HAP-1 (cell line): ENCODE measurements around the gene SMS.
A peak's percentile ranks its signal among the peaks of the same experiment; 100 is the strongest.
"Not testable (repeated sequence)": the region's sequence is repeated elsewhere in the genome, so short reads cannot be mapped to it uniquely, and the experiment has no call there.

Source experiments
- DNase-seq, 2 experiments: peaks; one replicate each; pipeline ENCODE4 v3.0.0-alpha.2; 2016 to 2020; ENCODE audit warnings: low spot score in 2 of 2
- H3K27me3 ChIP-seq: fragments of 250-450 bp; sonication (Bioruptor Pico); 2 replicates; pipeline ENCODE4 v1.5.1; 2020; ENCODE audit warnings: low read depth, mild to moderate bottlenecking, moderate library complexity
- H3K36me3 ChIP-seq: fragments of 250-450 bp; sonication (Bioruptor Pico); replicated peaks from 2 replicates; pipeline ENCODE4 v1.5.1; 2020; ENCODE audit warnings: mild to moderate bottlenecking
- H3K4me1 ChIP-seq: fragments of 250-450 bp; sonication (Bioruptor Pico); 2 replicates; pipeline ENCODE4 v1.5.1; 2020; ENCODE audit warnings: mild to moderate bottlenecking
- H3K4me3 ChIP-seq: fragments of 250-450 bp; sonication (Bioruptor Pico); 2 replicates; pipeline ENCODE4 v1.5.1; 2020; ENCODE audit warnings: mild to moderate bottlenecking, moderate library complexity
- H3K9me3 ChIP-seq: fragments of 250-450 bp; sonication (Bioruptor Pico); 2 replicates; pipeline ENCODE4 v1.5.1; 2020; ENCODE audit warnings: mild to moderate bottlenecking, moderate library complexity
- in situ Hi-C: fragments of 300-500 bp; cut with MboI; formaldehyde crosslinking; loops from 3 replicates; pipeline ENCODE4 v1.14.3; 2020; ENCODE audit warnings: low sequenced_read_pairs, inconsistent platforms, mixed read lengths

The SMS gene

DNA sequence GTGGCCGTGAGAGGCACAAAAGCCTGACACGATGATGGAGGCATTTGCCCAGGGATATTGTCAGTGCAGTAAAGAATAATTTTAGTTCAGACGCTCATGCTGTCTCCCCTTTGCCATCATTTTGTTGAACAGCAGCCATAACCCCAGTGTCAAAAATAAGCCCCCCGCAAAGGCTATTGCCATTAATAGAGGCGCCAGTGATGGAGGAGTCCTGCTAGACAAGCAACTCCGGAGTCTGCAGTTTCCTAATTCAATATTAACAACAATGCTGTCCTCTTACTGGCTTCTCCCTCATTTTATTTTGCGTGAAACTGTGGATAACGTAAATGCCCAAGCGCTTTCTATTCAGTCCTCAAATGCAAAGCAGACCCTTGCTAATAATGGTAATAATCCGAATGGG, 603 bp upstream of the SMS start:
- peak overlapping the region; percentile 45 for H3K4me3 ChIP-seq
- no peaks in the 10 kb centered on the region for H3K27me3 ChIP-seq
- no peaks in the 10 kb centered on the region for H3K9me3 ChIP-seq
- no peak for DNase-seq
- peaks cover 21% of the 10 kb centered on the region for H3K4me1 ChIP-seq
- in situ Hi-C loops = loop anchor here (10.0 kb wide), 1 partner anchor 95 kb away; no protein-coding TSS in a partner anchor
- no peaks in the 10 kb centered on the region for H3K36me3 ChIP-seq

DNA sequence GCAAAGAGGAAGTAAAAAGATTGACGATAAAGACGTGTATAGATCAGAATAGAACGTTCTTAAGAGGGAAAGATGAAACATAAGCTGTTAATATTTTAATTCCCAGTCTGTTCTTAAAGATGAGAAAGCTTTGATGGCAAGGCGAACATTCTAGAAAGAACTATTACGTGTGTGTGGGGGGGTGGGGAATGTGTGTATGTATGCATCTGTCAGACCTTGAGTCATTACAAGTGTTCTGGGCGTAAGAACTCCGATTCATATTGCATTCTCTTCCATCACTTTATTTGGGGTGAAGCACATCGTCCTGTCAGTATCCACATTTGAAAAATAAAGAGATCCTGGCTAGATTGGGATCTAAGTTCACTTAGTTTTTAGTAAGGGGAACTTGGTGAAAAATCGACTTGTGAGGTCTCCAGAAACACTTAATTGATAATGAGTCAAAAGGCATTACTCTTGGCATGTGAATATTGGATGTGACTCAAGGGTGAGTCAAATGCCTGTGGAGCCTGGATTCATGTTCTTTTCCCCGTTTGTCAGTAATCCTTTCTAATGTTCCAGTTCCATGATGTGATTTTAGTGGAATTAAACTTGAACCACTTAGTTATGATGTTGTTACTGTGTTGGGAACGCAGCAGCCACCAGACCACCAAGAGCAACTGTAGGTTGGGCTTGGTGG, 3.1 kb downstream of the SMS start:
- DNase-seq = no peak
- Histone ChIP-seq H3K27me3 (no peaks in the 10 kb centered on the region), H3K4me3 (no peak overlapping the region), H3K36me3 (no peaks in the 10 kb centered on the region), H3K9me3 (no peaks in the 10 kb centered on the region), H3K4me1 (peaks cover 49% of the 10 kb centered on the region)
- in situ Hi-C loops = loop anchor here (10.0 kb wide), 1 partner anchor 99 kb away; no protein-coding TSS in a partner anchor

DNA sequence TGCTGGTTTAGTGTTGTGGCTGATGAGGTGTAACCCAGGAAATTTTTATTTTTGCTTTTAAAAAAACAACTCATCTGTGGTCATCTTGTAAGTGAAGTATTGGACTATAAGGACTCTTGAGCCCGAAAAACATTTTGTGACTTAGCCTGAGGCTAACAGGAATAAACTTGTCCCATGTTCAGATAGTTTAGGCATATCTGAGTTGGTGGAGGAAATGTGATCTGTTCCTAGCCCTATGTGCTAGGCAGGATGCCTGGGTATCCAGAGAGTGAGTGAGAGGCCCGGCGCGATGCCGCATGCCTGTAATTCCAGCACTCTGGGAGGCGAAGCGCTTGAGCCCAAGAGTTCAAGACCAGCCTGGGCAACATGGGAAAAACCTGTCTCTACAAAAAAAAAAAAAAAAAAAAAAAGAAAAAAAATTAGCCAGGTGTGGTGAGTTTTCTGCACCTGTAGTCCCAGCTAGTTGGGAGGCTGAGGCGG, 3.7 kb downstream of the SMS start:
- Histone ChIP-seq H3K27me3 (no peaks in the 10 kb centered on the region), H3K36me3 (peaks cover 1% of the 10 kb centered on the region; the same call in 1 of the 2 replicates), H3K4me3 (no peak overlapping the region), H3K9me3 (no peaks in the 10 kb centered on the region), H3K4me1 (peaks cover 49% of the 10 kb centered on the region)
- in situ Hi-C loops = loop anchor here (10.0 kb wide), 1 partner anchor 99 kb away; no protein-coding TSS in a partner anchor
- no peak for DNase-seq

DNA sequence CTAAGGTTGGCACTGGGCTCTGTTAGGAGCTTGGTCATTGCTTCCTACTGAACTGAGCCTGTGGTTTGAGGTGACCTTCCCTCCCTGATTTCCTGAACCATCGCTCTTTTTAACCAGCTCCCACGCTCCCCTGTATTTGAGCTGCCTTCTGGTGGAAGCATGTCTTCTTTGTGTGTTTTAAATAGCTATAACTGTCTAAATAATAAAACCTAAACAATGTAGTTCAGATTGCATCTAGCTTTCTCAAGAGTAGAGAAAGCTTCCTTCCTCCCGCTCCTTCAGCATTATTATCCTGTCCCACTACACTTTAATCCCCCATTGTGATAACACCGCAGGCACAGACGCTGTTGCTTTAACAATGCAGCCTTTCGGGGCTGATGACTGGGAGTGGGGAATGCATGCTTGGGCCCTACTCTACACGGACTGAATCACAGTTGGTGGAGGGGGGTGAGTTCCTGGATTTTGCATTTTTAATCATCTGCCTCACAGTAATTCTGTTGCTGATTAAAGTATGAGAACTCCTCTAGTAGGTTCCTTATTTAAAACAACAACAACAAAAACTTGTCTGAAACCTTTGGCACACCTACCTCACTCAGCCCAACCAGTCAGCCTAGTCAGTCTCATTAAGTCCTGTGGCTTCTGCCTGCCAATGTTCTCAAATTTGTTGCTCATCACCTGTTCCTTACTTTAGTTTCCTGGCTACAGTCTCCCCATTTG, 6.6 kb downstream of the SMS start:
- Histone ChIP-seq H3K4me3 (no peak overlapping the region), H3K4me1 (peaks cover 44% of the 10 kb centered on the region)

DNA sequence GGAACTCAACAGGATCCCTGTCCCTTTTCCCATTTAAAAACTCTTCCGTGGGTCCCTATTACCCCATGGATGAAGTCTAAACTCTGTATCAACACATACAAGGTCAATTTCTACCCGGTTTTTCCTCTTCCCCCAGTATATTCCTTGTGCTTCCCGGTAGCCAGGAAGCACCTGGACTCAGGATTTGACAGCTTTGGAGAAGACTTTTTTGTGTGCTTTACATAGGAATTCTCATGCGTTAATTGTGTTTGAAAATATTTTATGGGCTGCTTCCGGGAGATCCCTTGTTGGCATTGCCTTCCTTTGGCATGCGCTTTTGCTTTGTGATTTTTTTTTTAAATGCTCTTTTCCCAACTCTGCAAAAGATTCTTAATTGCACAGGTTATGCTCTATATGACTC, 7.2 kb downstream of the SMS start:
- no peak for DNase-seq
- H3K36me3 ChIP-seq = peaks cover 5% of the 10 kb centered on the region; the same call in 1 of the 2 replicates
- H3K4me3 ChIP-seq = no peak overlapping the region
- H3K27me3 ChIP-seq = no peaks in the 10 kb centered on the region
- H3K9me3 ChIP-seq = no peaks in the 10 kb centered on the region
- H3K4me1 ChIP-seq = peaks cover 42% of the 10 kb centered on the region
- in situ Hi-C loops = loop anchor here (10.0 kb wide), 1 partner anchor 103 kb away; no protein-coding TSS in a partner anchor

More for the DNA sequence above, 6.6 kb downstream of the SMS start:
- DNase-seq = peak; percentile 88 to 99
- in situ Hi-C loops = loop anchor here (10.0 kb wide), 1 partner anchor 102 kb away; no protein-coding TSS in a partner anchor
- H3K36me3 ChIP-seq = peaks cover 5% of the 10 kb centered on the region; the same call in 1 of the 2 replicates
- H3K9me3 ChIP-seq = no peaks in the 10 kb centered on the region
- no peaks in the 10 kb centered on the region for H3K27me3 ChIP-seq

DNA sequence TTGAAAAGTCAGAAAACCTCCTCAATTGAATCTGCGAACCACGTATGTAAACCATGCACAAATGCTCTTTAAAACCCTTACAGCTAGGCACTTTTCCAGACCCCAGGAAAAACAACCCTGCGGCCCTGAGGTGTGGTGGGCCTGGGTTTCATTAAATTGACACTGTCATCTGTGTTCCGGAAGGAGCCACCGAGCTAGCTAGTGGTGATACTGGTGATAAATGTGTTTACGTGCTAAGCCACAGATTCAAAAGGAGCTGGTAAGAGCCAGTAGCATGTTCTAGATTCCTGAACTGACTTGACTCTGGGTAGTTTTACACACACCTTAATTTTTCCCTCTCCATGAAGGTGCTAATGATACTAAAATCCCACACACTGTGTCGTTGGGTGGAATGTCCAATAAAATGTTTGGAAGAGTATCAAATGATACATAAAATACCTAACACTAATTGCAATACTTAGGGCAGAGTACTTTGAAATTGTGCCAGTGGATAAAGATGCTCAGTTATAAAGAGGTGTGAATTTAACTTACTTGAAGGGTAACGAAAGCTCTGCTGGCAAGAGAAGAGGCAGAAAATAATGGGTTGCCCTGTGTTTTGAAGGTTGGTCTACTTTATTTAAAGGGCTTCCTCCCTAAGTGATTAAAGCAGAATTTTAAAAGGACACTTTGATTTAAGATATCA, 8.5 kb downstream of the SMS start:
- Histone ChIP-seq H3K4me1 (peaks cover 34% of the 10 kb centered on the region), H3K9me3 (no peaks in the 10 kb centered on the region), H3K36me3 (peaks cover 7% of the 10 kb centered on the region; the same call in 1 of the 2 replicates), H3K27me3 (no peaks in the 10 kb centered on the region), H3K4me3 (no peak overlapping the region)
- no peak for DNase-seq
- in situ Hi-C loops = loop anchor here (10.0 kb wide), 1 partner anchor 104 kb away; no protein-coding TSS in a partner anchor

DNA sequence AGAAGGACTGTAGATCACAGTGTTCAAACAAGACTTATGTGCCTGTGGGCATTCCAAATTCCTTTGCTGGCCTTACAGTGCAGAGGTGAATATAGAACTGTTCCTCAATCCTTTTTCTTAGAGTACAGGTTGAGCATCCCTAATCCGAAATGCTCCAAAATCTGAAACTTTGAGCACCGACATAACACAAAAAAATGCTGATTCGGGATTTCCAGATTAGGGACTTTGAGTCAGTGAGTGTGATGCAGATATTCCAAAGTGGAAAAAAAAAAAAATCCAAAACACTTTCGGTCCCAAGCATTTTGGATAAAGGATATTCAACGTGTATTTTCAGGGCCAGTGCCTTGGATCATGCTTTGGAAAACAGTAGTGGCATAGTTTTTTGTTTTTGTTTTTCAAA, 9.2 kb downstream of the SMS start:
- Histone ChIP-seq H3K27me3 (no peaks in the 10 kb centered on the region), H3K36me3 (peaks cover 10% of the 10 kb centered on the region; the same call in 1 of the 2 replicates), H3K4me3 (no peak overlapping the region), H3K9me3 (no peaks in the 10 kb centered on the region), H3K4me1 (peaks cover 33% of the 10 kb centered on the region)
- no peak for DNase-seq
- in situ Hi-C loops = loop anchor here (10.0 kb wide), 1 partner anchor 105 kb away; no protein-coding TSS in a partner anchor

DNA sequence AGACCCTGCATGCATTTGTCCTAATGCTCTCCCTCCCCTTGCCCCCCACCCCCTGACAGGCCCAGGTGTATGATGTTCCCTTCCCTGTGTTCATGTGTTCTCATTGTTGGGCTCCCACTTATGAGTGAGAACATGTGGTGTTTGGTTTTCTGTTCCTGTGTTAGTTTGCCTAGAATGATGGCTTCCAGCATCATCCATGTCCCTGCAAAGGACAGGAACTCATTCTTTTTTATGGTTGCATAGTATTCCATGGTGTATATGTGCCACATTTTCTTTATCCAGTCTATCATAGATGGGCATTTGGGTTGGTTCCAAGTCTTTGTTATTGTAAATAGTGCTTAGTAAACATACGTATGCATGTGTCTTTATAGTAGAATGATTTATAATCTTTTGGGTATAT, 10.0 kb downstream of the SMS start:
- H3K9me3 ChIP-seq, DNase-seq, H3K4me3 ChIP-seq, H3K27me3 ChIP-seq, in situ Hi-C loops: not testable (repeated sequence)
- peaks cover 31% of the 10 kb centered on the region for H3K4me1 ChIP-seq
- H3K36me3 ChIP-seq = peaks cover 10% of the 10 kb centered on the region; the same call in 1 of the 2 replicates

DNA sequence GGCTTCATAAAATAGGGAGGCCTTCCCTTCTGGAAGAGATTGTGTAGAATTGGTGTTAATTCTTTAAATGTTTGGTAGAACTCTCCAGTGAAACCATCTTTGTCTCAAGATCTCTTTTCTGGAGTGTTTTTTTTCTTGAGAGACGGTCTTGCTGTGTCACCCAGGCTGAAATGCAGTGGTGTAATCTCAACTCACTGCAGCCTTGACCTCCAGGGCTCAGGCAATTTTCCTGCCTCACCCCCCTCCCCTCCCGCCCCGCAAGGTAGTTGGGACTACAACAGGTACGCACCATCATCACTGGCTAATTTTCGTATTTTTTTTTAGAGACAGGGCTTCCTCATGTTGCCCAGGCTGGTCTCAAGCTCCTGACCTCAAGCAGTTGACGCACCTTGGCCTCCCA, 12.1 kb downstream of the SMS start:
- in situ Hi-C loops = no loop called here
- Histone ChIP-seq H3K36me3 (peaks cover 15% of the 10 kb centered on the region), H3K9me3 (no peaks in the 10 kb centered on the region), H3K4me3 (no peak overlapping the region), H3K4me1 (peaks cover 13% of the 10 kb centered on the region), H3K27me3 (no peaks in the 10 kb centered on the region)
- DNase-seq = no peak

DNA sequence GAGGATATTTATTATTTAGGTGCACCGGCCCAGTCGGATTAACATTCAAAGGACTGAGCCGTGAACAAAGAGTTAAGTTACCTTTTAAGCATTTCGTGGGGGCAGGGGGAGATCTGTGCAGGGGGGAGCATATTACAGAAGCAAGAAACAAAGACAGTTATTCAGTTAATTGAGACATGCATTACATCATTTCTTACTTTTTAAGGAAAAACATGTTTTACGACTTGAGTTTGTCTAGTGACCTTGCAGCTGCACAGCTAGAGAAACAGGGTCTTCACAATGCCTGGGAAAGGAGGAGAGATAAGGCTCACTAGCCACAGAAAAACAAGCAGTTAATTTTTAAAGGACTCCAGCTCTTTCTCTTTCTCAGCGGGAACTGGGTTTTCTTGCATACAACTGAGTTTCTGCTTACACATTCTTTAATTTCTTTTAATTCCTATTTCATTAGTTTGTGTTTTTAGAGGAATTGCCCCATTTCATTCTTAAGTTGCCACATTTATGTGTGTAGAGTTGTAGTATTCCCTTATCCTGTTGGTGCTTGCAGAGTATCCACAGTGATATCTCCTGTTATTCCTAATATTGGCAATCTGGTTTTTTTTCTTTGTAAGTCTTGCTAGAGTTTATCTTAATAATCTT, 12.8 kb downstream of the SMS start:
- H3K4me1 ChIP-seq, H3K4me3 ChIP-seq, DNase-seq, in situ Hi-C loops, H3K27me3 ChIP-seq, H3K9me3 ChIP-seq: not testable (repeated sequence)
- H3K36me3 ChIP-seq = peaks cover 19% of the 10 kb centered on the region

DNA sequence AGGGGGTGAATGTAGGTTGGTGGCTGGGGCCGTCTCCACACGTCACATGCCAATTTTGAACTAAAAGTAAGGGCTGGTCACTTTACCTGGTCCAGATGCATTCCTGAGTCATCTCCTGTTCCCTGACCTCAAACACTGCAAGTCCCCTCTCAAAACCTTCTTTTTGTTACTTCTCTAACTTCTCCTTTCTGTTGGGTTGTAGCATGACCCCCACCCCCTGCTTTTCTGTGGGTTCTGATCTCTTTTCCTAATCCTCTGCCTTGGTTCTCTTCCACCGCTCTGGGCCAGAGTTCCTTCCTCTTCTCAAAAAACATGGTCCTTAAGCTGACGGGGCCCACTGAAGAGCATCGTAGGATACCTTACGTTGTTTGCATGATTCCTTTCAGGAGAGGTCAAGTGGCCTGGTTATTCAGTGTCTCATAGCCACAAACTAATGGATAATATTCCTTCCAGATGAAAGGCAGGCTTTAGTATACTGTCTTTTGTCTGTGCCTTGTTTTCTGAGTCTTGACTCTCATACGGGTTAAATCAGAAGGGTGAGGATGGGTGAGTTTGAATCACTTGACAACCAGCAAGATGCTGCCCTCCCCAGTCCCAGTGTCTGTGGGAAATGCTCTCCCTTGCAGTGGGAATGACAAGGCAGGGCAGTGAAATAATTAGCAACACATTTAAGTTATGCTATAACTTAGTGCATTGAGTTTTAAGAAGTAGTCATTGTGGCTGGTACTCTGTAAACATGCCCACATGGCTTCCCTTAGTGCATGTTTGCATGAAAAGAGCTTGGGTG, 15.1 kb downstream of the SMS start:
- H3K27me3 ChIP-seq = no peaks in the 10 kb centered on the region
- peaks cover 13% of the 10 kb centered on the region for H3K4me1 ChIP-seq
- no peak overlapping the region for H3K4me3 ChIP-seq
- in situ Hi-C loops = no loop called here
- peaks cover 14% of the 10 kb centered on the region for H3K36me3 ChIP-seq
- DNase-seq = no peak
- no peaks in the 10 kb centered on the region for H3K9me3 ChIP-seq

DNA sequence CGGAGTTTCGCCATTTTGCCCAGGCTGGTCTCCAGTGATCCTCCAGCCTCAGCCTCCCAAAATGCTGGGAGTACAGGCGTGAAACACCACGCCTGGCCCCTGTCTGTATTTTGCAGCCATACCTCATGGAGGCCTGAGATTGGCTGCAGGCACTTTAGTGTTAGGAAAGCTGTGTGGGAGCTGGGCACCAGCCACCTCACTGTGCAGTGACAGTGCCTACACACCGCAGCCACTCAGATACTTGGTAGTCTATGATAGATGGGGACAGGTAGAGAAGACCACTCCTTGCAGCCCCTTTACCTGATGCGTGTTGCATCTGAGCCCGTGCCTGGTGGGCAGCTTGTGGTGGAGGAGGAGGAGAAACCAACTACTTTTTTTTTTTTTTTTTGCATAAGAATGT, 16.3 kb downstream of the SMS start:
- Histone ChIP-seq H3K27me3 (no peaks in the 10 kb centered on the region), H3K36me3 (peaks cover 14% of the 10 kb centered on the region), H3K4me3 (no peak overlapping the region), H3K9me3 (no peaks in the 10 kb centered on the region), H3K4me1 (peaks cover 15% of the 10 kb centered on the region)
- no peak for DNase-seq
- in situ Hi-C loops = no loop called here
